ENCODE measurements around the gene THEM4. TPM values are rescaled to one million over a fixed set of nuclear protein-coding genes. Genes with fewer than 3 reads are reported as not detected.

Gene THEM4
- 16.1 TPM for polyA plus RNA-seq (ENCODE audit: insufficient read length)

GRCh38 chr1:151909167-151910149 is at the start of gene THEM4:
THEM4 (minus strand) TSS chr1:151909511; CDS start chr1:151909458, 53 bp downstream.
- DNase-seq (ENCODE audit: low read depth), result peak; percentile 66

- no peak for DNase-seq (ENCODE audit: low read depth)
These were observed 49.6 kb upstream of the THEM4 start for GRCh38 chr1:151958959-151959358.

GRCh38 chr1:151956957-151957497 is 47.7 kb upstream of the THEM4 start:
- no peak for DNase-seq (ENCODE audit: low read depth)

GRCh38 chr1:151953409-151954094 is 44.2 kb upstream of the THEM4 start:
- DNase-seq (ENCODE audit: low read depth), result no peak

GRCh38 chr1:151952811-151953210 is 43.5 kb upstream of the THEM4 start:
- DNase-seq (ENCODE audit: low read depth), result no peak

- no peak for DNase-seq (ENCODE audit: low read depth)
These were observed 40.3 kb upstream of the THEM4 start for GRCh38 chr1:151949371-151950193.

- no peak for DNase-seq (ENCODE audit: low read depth)
These were observed 39.2 kb upstream of the THEM4 start for GRCh38 chr1:151948506-151948905.

GRCh38 chr1:151947140-151947539 is 37.8 kb upstream of the THEM4 start:
- DNase-seq (ENCODE audit: low read depth), result no peak

- DNase-seq (ENCODE audit: low read depth), result peak; percentile 57
These were observed 36.7 kb upstream of the THEM4 start for GRCh38 chr1:151945725-151946722.

- no peak for DNase-seq (ENCODE audit: low read depth)
These were observed 35.7 kb upstream of the THEM4 start for GRCh38 chr1:151944857-151945575.

GRCh38 chr1:151944126-151944856 is 35.0 kb upstream of the THEM4 start:
- DNase-seq (ENCODE audit: low read depth), result no peak

GRCh38 chr1:151943591-151943990 is 34.3 kb upstream of the THEM4 start:
- no peak for DNase-seq (ENCODE audit: low read depth)

- no peak for DNase-seq (ENCODE audit: low read depth)
These were observed 33.6 kb upstream of the THEM4 start for GRCh38 chr1:151942882-151943281.

- DNase-seq (ENCODE audit: low read depth), result no peak
These were observed 31.2 kb upstream of the THEM4 start for GRCh38 chr1:151940541-151940940.

GRCh38 chr1:151939779-151940178 is 30.5 kb upstream of the THEM4 start:
- DNase-seq (ENCODE audit: low read depth), result no peak

GRCh38 chr1:151939141-151939540 is 29.8 kb upstream of the THEM4 start:
- DNase-seq (ENCODE audit: low read depth), result no peak

- DNase-seq (ENCODE audit: low read depth), result no peak
These were observed 27.3 kb upstream of the THEM4 start for GRCh38 chr1:151936653-151937052.

GRCh38 chr1:151935894-151936602 is 26.7 kb upstream of the THEM4 start:
- DNase-seq (ENCODE audit: low read depth), result no peak
